ENCODE results near the gene FKBP3.

Gene FKBP3

GRCh38 chr14:45066667-45067066 lies 67.6 kb downstream of the FKBP3 start:
- no peak for TF ChIP-seq Cebpa-rat (IDR thresholded peaks at IDR 0.05)
- H3K36me3 ChIP-seq, result no peaks in the 10 kb centered on the region; the same call in 1 of the 2 replicates
- H3K9ac ChIP-seq, result no peak overlapping the region
- H3K4me2 ChIP-seq, result no peak overlapping the region
- no peaks in the 10 kb centered on the region for H3K4me1 ChIP-seq
- no peak overlapping the region for H3K27ac ChIP-seq
- no peaks in the 10 kb centered on the region for H4K20me1 ChIP-seq
- H3K9me3 ChIP-seq, result no peaks in the 10 kb centered on the region
- no peaks in the 10 kb centered on the region for H3K27me3 ChIP-seq
- H3K4me3 ChIP-seq, result no peak overlapping the region

DNA sequence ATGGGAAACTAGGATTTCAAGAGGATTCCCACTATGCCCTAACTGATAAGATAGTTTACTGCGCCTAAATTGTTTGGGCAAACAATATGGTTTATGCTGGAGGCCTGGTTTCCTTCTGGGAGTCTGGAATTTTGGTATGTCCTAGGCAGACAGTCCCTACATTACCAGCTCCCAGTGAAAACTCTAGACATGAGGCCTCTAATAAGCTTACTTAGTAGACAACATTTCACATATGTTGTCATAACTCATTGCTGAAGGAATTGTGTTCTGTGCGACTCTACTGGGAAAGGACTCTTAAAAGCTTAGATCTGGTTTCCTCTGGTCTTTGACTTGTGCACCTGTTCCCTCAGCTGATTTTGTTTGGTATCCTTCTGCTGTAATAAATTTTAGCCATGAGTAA lies 68.3 kb downstream of the FKBP3 start:
- Histone ChIP-seq H3K27me3 (no peaks in the 10 kb centered on the region), H3K9ac (no peak overlapping the region), H3K4me3 (no peak overlapping the region), H3K36me3 (no peaks in the 10 kb centered on the region; the same call in 1 of the 2 replicates), H3K4me1 (no peaks in the 10 kb centered on the region), H3K9me3 (no peaks in the 10 kb centered on the region), H3K27ac (no peak overlapping the region), H3K4me2 (no peak overlapping the region), H4K20me1 (no peaks in the 10 kb centered on the region)
- TF ChIP-seq Cebpa-rat (IDR thresholded peaks at IDR 0.05), result no peak
